ENCODE measurements around the gene HINT1.
A peak's percentile ranks its signal among the peaks of the same experiment; 100 is the strongest.
"Not testable (repeated sequence)": the region's sequence is repeated elsewhere in the genome, so short reads cannot be mapped to it uniquely, and the experiment has no call there.

Gene HINT1

GRCh38 chr5:131170540-131171275, 5.7 kb upstream of the HINT1 start, which contains the start of gene LYRM7:
TSS of gene LYRM7 (plus strand) at chr5:131170944. CDS start at chr5:131171021, 77 bp downstream.
- DNase-seq: peak; percentile 98

- no peak for DNase-seq
Measured at GRCh38 chr5:131169810-131170539, 4.9 kb upstream of the HINT1 start.

- DNase-seq: no peak
Measured at GRCh38 chr5:131167615-131168014, 2.6 kb upstream of the HINT1 start.

- peak; percentile 89 for DNase-seq
Measured at GRCh38 chr5:131164191-131165118, 601 bp downstream of the HINT1 start.

- DNase-seq: no peak
Measured at GRCh38 chr5:131163276-131164119, 1.6 kb downstream of the HINT1 start.

GRCh38 chr5:131160134-131160533, 4.9 kb downstream of the HINT1 start:
- no peak for DNase-seq

- no peak for DNase-seq
Measured at GRCh38 chr5:131156957-131157356, 8.1 kb downstream of the HINT1 start.

GRCh38 chr5:131156385-131156784, 8.7 kb downstream of the HINT1 start:
- no peak for DNase-seq

GRCh38 chr5:131151216-131151615, 13.8 kb downstream of the HINT1 start:
- DNase-seq: no peak

GRCh38 chr5:131150408-131150807, 14.6 kb downstream of the HINT1 start:
- DNase-seq: no peak

- DNase-seq: no peak
Measured at GRCh38 chr5:131148835-131149234, 16.2 kb downstream of the HINT1 start.

GRCh38 chr5:131147258-131147657, 17.8 kb downstream of the HINT1 start:
- no peak for DNase-seq

GRCh38 chr5:131142970-131143617, 22.0 kb downstream of the HINT1 start:
- DNase-seq: no peak

- no peak for DNase-seq
Measured at GRCh38 chr5:131139321-131139720, 25.7 kb downstream of the HINT1 start.

GRCh38 chr5:131138406-131138805, 26.6 kb downstream of the HINT1 start:
- peak; percentile 64 for DNase-seq

- not testable (repeated sequence) for DNase-seq
Measured at GRCh38 chr5:131133091-131133490, 32.0 kb downstream of the HINT1 start.

GRCh38 chr5:131129306-131129705, 35.8 kb downstream of the HINT1 start:
- no peak for DNase-seq

GRCh38 chr5:131127244-131127643, 37.8 kb downstream of the HINT1 start:
- not testable (repeated sequence) for DNase-seq

GRCh38 chr5:131114754-131115153, 50.3 kb downstream of the HINT1 start:
- no peak for DNase-seq

GRCh38 chr5:131112424-131112823, 52.6 kb downstream of the HINT1 start:
- no peak for DNase-seq

GRCh38 chr5:131110256-131110594, 54.8 kb downstream of the HINT1 start:
- DNase-seq: no peak

Data from activated effector memory CD4-positive, alpha-beta T cell treated with anti-CD3 and anti-CD28 coated beads, Interleukin-2, amount 50 U/mL, for 16 hours (primary cell).